ENCODE data around the gene CBLN3. TPM values are rescaled to one million over a fixed set of nuclear protein-coding genes. Genes with fewer than 3 reads are reported as not detected.

CBLN3 gene
- total RNA-seq, 1 experiment from 2014 or later, result 0.94 TPM

GRCh38 chr14:24429395-24430142 lies at the start of gene CBLN3, which contains the start of gene KHNYN (continued):
- TF ChIP-seq E2F4 (CRISPR knock-in tag; IDR thresholded peaks at IDR 0.05; ENCODE audit: borderline replicate concordance, low read depth) (no peak), ELF4 (CRISPR knock-in tag; IDR thresholded peaks at IDR 0.05; ENCODE audit: low read depth) (no peak), GTF2I (CRISPR knock-in tag; conservative IDR thresholded peaks at IDR 0.05) (no peak), ZNF263 (CRISPR knock-in tag; IDR thresholded peaks at IDR 0.05; ENCODE audit: low read depth) (0 out of 2 replicates have a peak, but pooled peaks have one; percentile 82), PRRX2 (CRISPR knock-in tag; IDR thresholded peaks at IDR 0.05) (no peak), FOXP1 (CRISPR knock-in tag; IDR thresholded peaks at IDR 0.05; ENCODE audit: borderline replicate concordance) (no peak), FOXJ3 (CRISPR knock-in tag; IDR thresholded peaks at IDR 0.05; ENCODE audit: borderline replicate concordance) (no peak), ESRRA (CRISPR knock-in tag; IDR thresholded peaks at IDR 0.05; ENCODE audit: borderline replicate concordance) (no peak), ZNF138 (CRISPR knock-in tag; conservative IDR thresholded peaks at IDR 0.05) (no peak), AR (CRISPR knock-in tag; IDR thresholded peaks at IDR 0.05) (no peak), MYBL2 (CRISPR knock-in tag; IDR thresholded peaks at IDR 0.05) (no peak), ZBTB43 (CRISPR knock-in tag; IDR thresholded peaks at IDR 0.05) (no peak), GABPB1 (CRISPR knock-in tag; IDR thresholded peaks at IDR 0.05) (peak; percentile 74), GRHL2 (CRISPR knock-in tag; IDR thresholded peaks at IDR 0.05; ENCODE audit: insufficient replicate concordance, severe bottlenecking) (no peak), ZNF425 (CRISPR knock-in tag; conservative IDR thresholded peaks at IDR 0.05) (no peak), CDX4 (CRISPR knock-in tag; IDR thresholded peaks at IDR 0.05; ENCODE audit: borderline replicate concordance) (no peak), SOX15 (CRISPR knock-in tag; IDR thresholded peaks at IDR 0.05) (no peak), CBFB (CRISPR knock-in tag; IDR thresholded peaks at IDR 0.05; ENCODE audit: low read depth) (no peak), KAT7 (CRISPR knock-in tag; IDR thresholded peaks at IDR 0.05; ENCODE audit: borderline replicate concordance) (no peak), CREM (CRISPR knock-in tag; IDR thresholded peaks at IDR 0.05) (no peak)
- TF ChIP-seq, protein P1, sequence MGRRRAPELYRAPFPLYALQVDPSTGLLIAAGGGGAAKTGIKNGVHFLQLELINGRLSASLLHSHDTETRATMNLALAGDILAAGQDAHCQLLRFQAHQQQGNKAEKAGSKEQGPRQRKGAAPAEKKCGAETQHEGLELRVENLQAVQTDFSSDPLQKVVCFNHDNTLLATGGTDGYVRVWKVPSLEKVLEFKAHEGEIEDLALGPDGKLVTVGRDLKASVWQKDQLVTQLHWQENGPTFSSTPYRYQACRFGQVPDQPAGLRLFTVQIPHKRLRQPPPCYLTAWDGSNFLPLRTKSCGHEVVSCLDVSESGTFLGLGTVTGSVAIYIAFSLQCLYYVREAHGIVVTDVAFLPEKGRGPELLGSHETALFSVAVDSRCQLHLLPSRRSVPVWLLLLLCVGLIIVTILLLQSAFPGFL (CRISPR knock-in tag; IDR thresholded peaks at IDR 0.05; ENCODE audit: borderline replicate concordance), result no peak
- TF ChIP-seq, protein P2, sequence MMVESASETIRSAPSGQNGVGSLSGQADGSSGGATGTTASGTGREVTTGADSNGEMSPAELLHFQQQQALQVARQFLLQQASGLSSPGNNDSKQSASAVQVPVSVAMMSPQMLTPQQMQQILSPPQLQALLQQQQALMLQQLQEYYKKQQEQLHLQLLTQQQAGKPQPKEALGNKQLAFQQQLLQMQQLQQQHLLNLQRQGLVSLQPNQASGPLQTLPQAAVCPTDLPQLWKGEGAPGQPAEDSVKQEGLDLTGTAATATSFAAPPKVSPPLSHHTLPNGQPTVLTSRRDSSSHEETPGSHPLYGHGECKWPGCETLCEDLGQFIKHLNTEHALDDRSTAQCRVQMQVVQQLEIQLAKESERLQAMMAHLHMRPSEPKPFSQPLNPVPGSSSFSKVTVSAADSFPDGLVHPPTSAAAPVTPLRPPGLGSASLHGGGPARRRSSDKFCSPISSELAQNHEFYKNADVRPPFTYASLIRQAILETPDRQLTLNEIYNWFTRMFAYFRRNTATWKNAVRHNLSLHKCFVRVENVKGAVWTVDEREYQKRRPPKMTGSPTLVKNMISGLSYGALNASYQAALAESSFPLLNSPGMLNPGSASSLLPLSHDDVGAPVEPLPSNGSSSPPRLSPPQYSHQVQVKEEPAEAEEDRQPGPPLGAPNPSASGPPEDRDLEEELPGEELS (CRISPR knock-in tag; IDR thresholded peaks at IDR 0.05), result no peak
